Measurements from ENCODE around the gene IL34.

Gene IL34

GRCh38 chr16:70662991-70663523 is 16.7 kb downstream of the IL34 start (continued):
- TF ChIP-seq POU6F1 (CRISPR knock-in tag; IDR thresholded peaks at IDR 0.05; ENCODE audit: borderline replicate concordance, low read depth) (no peak), ZFP3 (CRISPR knock-in tag; IDR thresholded peaks at IDR 0.05) (no peak), CSRNP3 (CRISPR knock-in tag; IDR thresholded peaks at IDR 0.05) (no peak), ZFP30 (CRISPR knock-in tag; IDR thresholded peaks at IDR 0.05) (no peak)

GRCh38 chr16:70663524-70664324 is 17.4 kb downstream of the IL34 start:
- no peak for ATAC-seq
- no peak for TF ChIP-seq ZFP30 (CRISPR knock-in tag; IDR thresholded peaks at IDR 0.05)
- no peak for TF ChIP-seq ZNF8 (CRISPR knock-in tag; IDR thresholded peaks at IDR 0.05)
- TF ChIP-seq ESRRG (CRISPR knock-in tag; IDR thresholded peaks at IDR 0.05): no peak
- TF ChIP-seq CSRNP3 (CRISPR knock-in tag; IDR thresholded peaks at IDR 0.05): no peak
- no peak for TF ChIP-seq RARB (CRISPR knock-in tag; IDR thresholded peaks at IDR 0.05)
- TF ChIP-seq CREB5 (CRISPR knock-in tag; IDR thresholded peaks at IDR 0.05; ENCODE audit: low read depth): no peak
- TF ChIP-seq ZNF70 (CRISPR knock-in tag; IDR thresholded peaks at IDR 0.05): no peak
- no peak for TF ChIP-seq ZC3H10 (CRISPR knock-in tag; IDR thresholded peaks at IDR 0.05)
- TF ChIP-seq ZNF565 (CRISPR knock-in tag; conservative IDR thresholded peaks at IDR 0.05; ENCODE audit: low read depth): no peak
- TF ChIP-seq PATZ1 (CRISPR knock-in tag; IDR thresholded peaks at IDR 0.05; ENCODE audit: borderline replicate concordance): no peak
- TF ChIP-seq ARNTL (CRISPR knock-in tag; IDR thresholded peaks at IDR 0.05; ENCODE audit: borderline replicate concordance, low read depth): no peak
- no peak for TF ChIP-seq ISL1 (CRISPR knock-in tag; IDR thresholded peaks at IDR 0.05)
- no peak for TF ChIP-seq SNAI2 (CRISPR knock-in tag; IDR thresholded peaks at IDR 0.05)
- TF ChIP-seq PPARA (CRISPR knock-in tag; IDR thresholded peaks at IDR 0.05; ENCODE audit: borderline replicate concordance): no peak
- TF ChIP-seq TSHZ2 (CRISPR knock-in tag; IDR thresholded peaks at IDR 0.05): no peak
- TF ChIP-seq OSR1 (CRISPR knock-in tag; IDR thresholded peaks at IDR 0.05): no peak
- TF ChIP-seq GLIS3 (CRISPR knock-in tag; IDR thresholded peaks at IDR 0.05): no peak

Data from SK-N-SH treated with all-trans-retinoic acid at 6 μM for 48 hours (cell line).